Activated B cell treated with CpG ODN at 0.5 μM for 24 hours (primary cell): ENCODE data around the gene CHN1. TPM values are rescaled to one million over a fixed set of nuclear protein-coding genes. Genes with fewer than 3 reads are reported as not detected.

ENCODE experiments used
- ATAC-seq: fragments of 200-7000 bp; cut with Tn5 transposase; one replicate; pipeline ENCODE4 v1.10.0; 2021; ENCODE audit warnings: low read depth, mild to moderate bottlenecking, moderate library complexity
- CTCF ChIA-PET: fragments of 350-600 bp; sonication (Branson Sonifier 250); formaldehyde crosslinking; loops from one replicate; lab custom pipeline; 2021; ENCODE audit warnings: antibody characterized with exemption; lab: Charles Lee
- POLR2A ChIA-PET: fragments of 350-600 bp; sonication (Branson Sonifier 250); formaldehyde crosslinking; loops from one replicate; lab custom pipeline; 2021; ENCODE audit warnings: antibody characterized with exemption; lab: Charles Lee
- DNase-seq: peaks from one replicate; pipeline ENCODE4 v3.0.0; 2022
- H3K27ac Mint-ChIP-seq: one replicate; pipeline ENCODE4 v1.8.0; 2020; ENCODE audit warnings: mixed read lengths
- H3K27me3 Mint-ChIP-seq: one replicate; pipeline ENCODE4 v1.8.0; 2021; ENCODE audit warnings: mixed read lengths
- H3K36me3 Mint-ChIP-seq: one replicate; pipeline ENCODE4 v1.8.0; 2021; ENCODE audit warnings: low read depth, mixed read lengths
- H3K4me1 Mint-ChIP-seq: one replicate; pipeline ENCODE4 v1.8.0; 2021; ENCODE audit warnings: mixed read lengths
- H3K4me3 Mint-ChIP-seq: one replicate; pipeline ENCODE4 v1.8.0; 2020; ENCODE audit warnings: mild to moderate bottlenecking, mixed read lengths
- H3K9me3 Mint-ChIP-seq: one replicate; pipeline ENCODE4 v1.8.0; 2020; ENCODE audit warnings: mixed read lengths
- intact Hi-C: fragments of 100-400 bp; cut with micrococcal nuclease; formaldehyde crosslinking; loops from one replicate; pipeline ENCODE4 v1.15.1; 2024
- total RNA-seq: library from RNA; stranded (reverse); gene quantifications from 2 replicates; pipeline ENCODE4 v1.2.3, GENCODE V29; 2022
- TF ChIP-seq, protein P1 (sequence below): fragments of 200-600 bp; IDR thresholded peaks from one replicate; pipeline ENCODE4 v1.8.0; 2022; ENCODE audit warnings: antibody characterized with exemption, mild to moderate bottlenecking

CHN1 gene
- total RNA-seq, 1 donor from 2014 or later = 0.80 TPM

DNA sequence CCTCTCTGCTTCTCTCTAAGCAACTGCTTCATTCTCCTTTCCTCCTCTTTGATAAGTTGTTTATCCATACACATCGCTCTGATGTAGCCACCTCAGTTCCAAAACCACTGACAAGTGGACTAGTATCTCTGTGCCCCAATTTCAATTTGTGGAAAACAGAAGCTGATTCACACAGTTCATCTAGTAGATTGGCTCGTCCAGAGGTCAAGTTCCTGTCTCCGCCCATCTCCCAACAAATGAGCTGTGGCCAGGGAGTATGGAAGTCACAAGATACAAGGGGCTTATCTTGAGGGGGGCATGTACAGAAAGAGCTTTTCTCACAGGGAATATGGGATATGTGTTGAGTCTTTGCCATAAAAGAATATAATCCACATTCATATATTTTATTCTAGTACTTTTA lies 17.7 kb upstream of the CHN1 start:
- Mint-ChIP-seq H3K27ac (no peak overlapping the region), H3K36me3 (no peaks in the 10 kb centered on the region), H3K4me1 (no peaks in the 10 kb centered on the region), H3K27me3 (no peaks in the 10 kb centered on the region), H3K9me3 (peaks cover 3% of the 10 kb centered on the region), H3K4me3 (no peak overlapping the region)
- POLR2A ChIA-PET = no interaction called here
- TF ChIP-seq, protein P1, sequence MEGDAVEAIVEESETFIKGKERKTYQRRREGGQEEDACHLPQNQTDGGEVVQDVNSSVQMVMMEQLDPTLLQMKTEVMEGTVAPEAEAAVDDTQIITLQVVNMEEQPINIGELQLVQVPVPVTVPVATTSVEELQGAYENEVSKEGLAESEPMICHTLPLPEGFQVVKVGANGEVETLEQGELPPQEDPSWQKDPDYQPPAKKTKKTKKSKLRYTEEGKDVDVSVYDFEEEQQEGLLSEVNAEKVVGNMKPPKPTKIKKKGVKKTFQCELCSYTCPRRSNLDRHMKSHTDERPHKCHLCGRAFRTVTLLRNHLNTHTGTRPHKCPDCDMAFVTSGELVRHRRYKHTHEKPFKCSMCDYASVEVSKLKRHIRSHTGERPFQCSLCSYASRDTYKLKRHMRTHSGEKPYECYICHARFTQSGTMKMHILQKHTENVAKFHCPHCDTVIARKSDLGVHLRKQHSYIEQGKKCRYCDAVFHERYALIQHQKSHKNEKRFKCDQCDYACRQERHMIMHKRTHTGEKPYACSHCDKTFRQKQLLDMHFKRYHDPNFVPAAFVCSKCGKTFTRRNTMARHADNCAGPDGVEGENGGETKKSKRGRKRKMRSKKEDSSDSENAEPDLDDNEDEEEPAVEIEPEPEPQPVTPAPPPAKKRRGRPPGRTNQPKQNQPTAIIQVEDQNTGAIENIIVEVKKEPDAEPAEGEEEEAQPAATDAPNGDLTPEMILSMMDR = no peak
- CTCF ChIA-PET = no interaction called here
- no peak for DNase-seq
- no peak for ATAC-seq
- intact Hi-C loops = no loop called here

DNA sequence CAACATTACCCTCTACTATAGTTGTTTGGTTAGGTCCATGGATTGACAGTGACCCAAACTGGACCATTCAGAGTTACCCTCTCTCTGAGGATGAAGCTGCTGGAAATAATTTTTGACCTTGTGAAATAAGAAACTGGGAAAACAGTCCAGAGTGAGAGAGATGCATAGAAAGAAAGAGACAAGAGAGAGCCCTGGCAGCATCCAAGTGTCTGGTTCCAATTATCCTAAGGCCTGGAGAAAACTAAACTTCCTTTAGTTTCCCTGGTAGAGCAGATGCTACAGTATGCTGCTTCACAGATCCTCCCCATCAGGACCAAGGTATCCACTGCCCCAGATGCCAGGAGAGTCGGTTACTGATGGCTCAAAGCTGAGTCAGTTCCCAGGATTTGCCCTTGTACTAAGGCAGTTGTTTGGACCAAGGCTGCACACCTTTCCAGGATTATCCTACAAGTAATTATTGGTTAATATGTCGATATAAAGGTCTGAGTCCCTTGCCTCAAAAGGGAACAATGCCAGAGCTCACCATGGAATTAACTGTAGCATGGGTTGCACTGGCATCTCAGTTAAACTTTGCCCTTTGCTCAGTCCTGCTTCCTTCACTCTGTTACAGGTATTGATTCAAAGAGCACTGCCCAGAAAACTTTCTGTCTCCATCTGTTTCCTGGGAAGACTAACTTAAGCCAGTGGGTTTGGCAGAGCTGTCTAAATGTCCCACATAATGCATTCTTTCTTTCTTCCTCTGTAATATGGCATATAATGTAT lies 14.6 kb upstream of the CHN1 start:
- ChIA-PET CTCF (no interaction called here), POLR2A (no interaction called here)
- H3K4me1 Mint-ChIP-seq = no peaks in the 10 kb centered on the region
- H3K27ac Mint-ChIP-seq = no peak overlapping the region
- no peaks in the 10 kb centered on the region for H3K36me3 Mint-ChIP-seq
- H3K27me3 Mint-ChIP-seq = no peaks in the 10 kb centered on the region
- TF ChIP-seq, protein P1 = no peak
- no peaks in the 10 kb centered on the region for H3K9me3 Mint-ChIP-seq
- ATAC-seq (no peak), DNase-seq (no peak)
- no peak overlapping the region for H3K4me3 Mint-ChIP-seq
- intact Hi-C loops = no loop called here

DNA sequence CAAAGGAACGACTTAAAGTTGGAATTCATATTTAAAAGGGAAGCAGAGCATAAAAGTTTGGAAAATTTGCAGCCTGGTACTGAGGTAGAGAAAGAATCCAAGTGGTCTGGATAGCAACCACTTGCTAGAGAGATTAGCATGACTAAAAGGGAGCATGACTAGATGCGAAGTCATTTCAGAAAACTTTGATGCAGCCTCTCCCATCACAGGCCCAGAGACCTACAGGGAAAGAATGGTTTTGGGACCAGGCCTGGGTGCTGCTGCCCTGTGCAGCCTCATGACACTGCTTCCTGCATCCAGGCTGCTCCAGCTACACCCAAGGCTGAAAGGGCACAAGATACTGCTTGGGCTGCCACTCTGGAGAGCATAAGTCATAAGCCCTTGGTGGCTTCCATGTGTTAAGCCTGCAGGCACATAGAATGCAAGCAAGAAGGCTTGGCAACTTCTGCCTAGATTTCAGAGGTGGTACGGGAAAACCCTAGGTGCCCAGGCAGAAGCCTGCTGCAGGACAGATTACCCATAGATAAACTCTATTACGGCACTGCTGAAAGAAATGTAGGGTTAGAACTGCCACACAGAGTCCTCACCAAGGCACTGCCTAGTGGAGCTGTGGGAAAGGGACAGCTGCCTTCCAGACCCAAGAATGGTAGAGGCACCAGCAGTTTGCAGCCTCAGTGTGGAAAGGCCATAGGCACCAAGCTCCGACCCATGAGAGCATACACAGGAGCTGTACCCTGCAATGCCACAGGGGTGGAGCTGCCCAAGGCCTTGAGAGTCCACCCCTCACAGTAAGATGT lies 12.6 kb upstream of the CHN1 start:
- ChIA-PET POLR2A (no interaction called here), CTCF (no interaction called here)
- no peak for DNase-seq
- intact Hi-C loops = no loop called here
- Mint-ChIP-seq H3K9me3 (no peaks in the 10 kb centered on the region), H3K4me3 (no peak overlapping the region), H3K36me3 (no peaks in the 10 kb centered on the region), H3K27ac (no peak overlapping the region), H3K4me1 (no peaks in the 10 kb centered on the region), H3K27me3 (no peaks in the 10 kb centered on the region)
- TF ChIP-seq, protein P1 = no peak
- ATAC-seq = no peak

DNA sequence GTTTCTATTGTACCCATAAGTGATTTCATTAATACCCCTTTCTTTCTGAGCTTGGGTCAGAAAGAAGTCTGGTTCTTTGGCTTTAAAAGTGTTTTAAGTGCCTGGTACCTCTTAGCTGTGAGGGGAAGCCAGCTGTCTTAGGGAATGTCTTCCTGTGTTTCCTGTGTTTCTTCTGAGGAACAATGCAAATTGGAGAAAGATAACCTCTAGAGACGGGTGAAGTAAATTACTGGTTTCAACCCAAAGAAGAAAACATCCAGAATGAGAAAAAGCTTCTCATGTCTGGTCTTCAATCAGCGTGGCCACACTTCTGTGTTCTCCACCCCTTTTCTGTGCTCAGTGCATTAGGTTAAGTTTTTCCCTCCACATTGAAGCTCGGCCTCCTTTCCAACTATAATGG lies 10.2 kb upstream of the CHN1 start:
- DNase-seq (no peak), ATAC-seq (no peak)
- POLR2A ChIA-PET = no interaction called here
- H3K4me1 Mint-ChIP-seq = no peaks in the 10 kb centered on the region
- H3K27ac Mint-ChIP-seq = no peak overlapping the region
- intact Hi-C loops = no loop called here
- peaks cover 3% of the 10 kb centered on the region for H3K27me3 Mint-ChIP-seq
- CTCF ChIA-PET = interaction anchor here (0.8 kb wide), 1 partner anchor 22 kb away, joined by 3 read pairs; no protein-coding TSS in a partner anchor
- H3K36me3 Mint-ChIP-seq = no peaks in the 10 kb centered on the region
- TF ChIP-seq, protein P1 = no peak
- no peaks in the 10 kb centered on the region for H3K9me3 Mint-ChIP-seq
- no peak overlapping the region for H3K4me3 Mint-ChIP-seq

DNA sequence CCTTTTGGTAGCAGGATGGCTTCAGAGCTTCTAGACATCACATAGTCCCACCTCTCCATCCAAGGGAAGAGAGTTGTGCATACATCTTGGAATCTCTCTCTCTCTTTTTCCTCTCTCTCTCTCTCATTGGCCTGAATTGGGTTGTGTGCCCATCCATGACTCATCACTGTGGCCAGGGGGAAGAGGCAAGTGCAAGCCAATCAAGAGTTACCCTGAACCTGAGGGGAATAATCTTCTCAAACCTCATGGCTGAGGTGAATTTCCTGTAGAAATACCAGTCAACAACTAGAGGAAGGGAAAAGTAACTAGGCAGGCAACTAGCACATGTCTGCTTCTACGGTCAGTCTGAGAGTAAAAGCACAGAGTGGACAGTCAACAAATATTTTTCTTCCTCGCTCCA lies 7.3 kb upstream of the CHN1 start:
- no peak overlapping the region for H3K4me3 Mint-ChIP-seq
- H3K27me3 Mint-ChIP-seq = peaks cover 9% of the 10 kb centered on the region
- intact Hi-C loops = no loop called here
- DNase-seq (no peak), ATAC-seq (no peak)
- POLR2A ChIA-PET = no interaction called here
- H3K9me3 Mint-ChIP-seq = no peaks in the 10 kb centered on the region
- CTCF ChIA-PET = no interaction called here
- no peaks in the 10 kb centered on the region for H3K36me3 Mint-ChIP-seq
- H3K27ac Mint-ChIP-seq = no peak overlapping the region
- H3K4me1 Mint-ChIP-seq = no peaks in the 10 kb centered on the region
- TF ChIP-seq, protein P1 = no peak
